CD4-positive, alpha-beta memory T cell (primary cell): Measurements from ENCODE around the gene HIKESHI. TPM values are rescaled to one million over a fixed set of nuclear protein-coding genes. Genes with fewer than 3 reads are reported as not detected.

Experiments
- CTCF ChIA-PET: fragments of 350-600 bp; sonication (Branson Sonifier 250); formaldehyde crosslinking; loops from one replicate; lab custom pipeline; 2021; ENCODE audit warnings: inconsistent platforms; ENCODE audit not compliant: partially characterized antibody; lab: Charles Lee
- POLR2A ChIA-PET: fragments of 350-600 bp; sonication (Branson Sonifier 250); formaldehyde crosslinking; loops from one replicate; lab custom pipeline; 2021; ENCODE audit not compliant: partially characterized antibody; lab: Charles Lee
- DNase-seq, 5 donors: peaks; one replicate each; pipeline versions ENCODE4 v3.0.0 to v3.0.0-alpha.2; 2020 to 2022; ENCODE audit warnings: mixed read lengths in 1 of 5
- H3K27ac ChIP-seq: one replicate; pipeline ENCODE4 v1.7.0; 2013; ENCODE audit warnings: low read depth, low read length
- H3K27me3 ChIP-seq: 2 replicates; pipeline ENCODE4 v1.7.0; 2013; ENCODE audit warnings: mild to moderate bottlenecking, low read length, moderate library complexity; ENCODE audit not compliant: insufficient read depth
- H3K36me3 ChIP-seq: 2 replicates; pipeline ENCODE4 v1.7.0; 2013; ENCODE audit warnings: mild to moderate bottlenecking, low read length, moderate library complexity; ENCODE audit not compliant: insufficient read depth
- H3K4me1 ChIP-seq: 2 replicates; pipeline ENCODE4 v1.7.0; 2013; ENCODE audit warnings: mild to moderate bottlenecking, low read length, moderate library complexity; ENCODE audit not compliant: insufficient read depth
- H3K4me3 ChIP-seq, 2 donors: one replicate each; pipeline ENCODE4 v1.7.0; 2013; ENCODE audit warnings: low read length in 2 of 2, mild to moderate bottlenecking in 1 of 2
- H3K9me3 ChIP-seq, 2 donors: one replicate each; pipeline ENCODE4 v1.7.0; 2013; ENCODE audit warnings: low read length in 2 of 2, control low read depth in 1 of 2; ENCODE audit not compliant: control insufficient read depth in 1 of 2
- H3K27ac Mint-ChIP-seq, 7 donors: one replicate each; pipeline ENCODE4 v1.8.0; 2020 to 2021; ENCODE audit warnings: mixed read lengths in 7 of 7, mild to moderate bottlenecking in 6 of 7, inconsistent platforms in 3 of 7, moderate library complexity in 3 of 7
- H3K27me3 Mint-ChIP-seq, 2 donors: one replicate each; pipeline ENCODE4 v1.8.0; 2020 to 2021; ENCODE audit warnings: mixed read lengths in 2 of 2
- H3K36me3 Mint-ChIP-seq, 2 donors: one replicate each; pipeline ENCODE4 v1.8.0; 2020 to 2021; ENCODE audit warnings: mixed read lengths in 2 of 2, inconsistent platforms in 1 of 2, mild to moderate bottlenecking in 1 of 2
- H3K4me1 Mint-ChIP-seq, 4 donors: one replicate each; pipeline ENCODE4 v1.8.0; 2020 to 2021; ENCODE audit warnings: mixed read lengths in 4 of 4, mild to moderate bottlenecking in 1 of 4
- H3K4me3 Mint-ChIP-seq, 8 donors: one replicate each; pipeline ENCODE4 v1.8.0; 2020 to 2021; ENCODE audit warnings: mixed read lengths in 8 of 8, mild to moderate bottlenecking in 7 of 8, moderate library complexity in 6 of 8, inconsistent platforms in 3 of 8
- H3K9me3 Mint-ChIP-seq, 8 donors: one replicate each; pipeline ENCODE4 v1.8.0; 2020 to 2021; ENCODE audit warnings: mixed read lengths in 8 of 8, mild to moderate bottlenecking in 5 of 8, inconsistent platforms in 3 of 8, moderate library complexity in 1 of 8
- intact Hi-C: fragments of 100-400 bp; cut with micrococcal nuclease; formaldehyde crosslinking; loops from one replicate; pipeline ENCODE4 v1.15.1; 2023
- polyA plus RNA-seq, 2 donors: library from polyadenylated mRNA; unstranded; fragments of 300-500 nt; fragmentation: Illumina TruSeq; gene quantifications; one replicate each; pipeline ENCODE4 v1.2.3, GENCODE V29; 2021
- total RNA-seq, 2 experiments: library from RNA; stranded (reverse); gene quantifications; one replicate each; pipeline ENCODE4 v1.2.3, GENCODE V29; 2021

The HIKESHI gene
- total and polyA plus RNA-seq, 4 experiments from 2014 or later, result 26.6 to 143 (median 57.8) TPM

DNA sequence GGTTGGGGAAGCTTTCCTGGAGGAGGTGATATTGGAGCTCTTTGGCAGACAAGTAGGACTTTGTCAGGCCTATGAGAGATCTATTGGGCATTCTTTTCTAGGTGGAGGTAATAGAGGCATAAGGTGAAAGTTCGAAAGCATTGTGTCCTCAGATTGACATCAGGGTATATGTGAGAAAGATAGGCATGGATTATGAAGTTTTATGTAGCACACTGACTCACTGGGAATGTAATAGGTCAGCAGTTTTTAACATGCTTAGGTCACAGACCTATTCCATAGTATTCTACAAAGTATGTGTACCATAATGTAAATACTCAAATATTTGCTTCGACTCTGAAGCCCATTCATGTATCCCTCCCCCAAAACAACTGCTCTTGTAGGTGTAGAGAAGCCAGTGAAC, 11.8 kb downstream of the HIKESHI start:
- Histone ChIP-seq H3K4me1 (peaks cover 5% of the 10 kb centered on the region), H3K9me3 (no peaks in the 10 kb centered on the region), H3K4me3 (no peak overlapping the region), H3K27me3 (no peaks in the 10 kb centered on the region), H3K36me3 (peaks cover 10% of the 10 kb centered on the region), H3K27ac (no peak overlapping the region)
- ChIA-PET CTCF (no interaction called here), POLR2A (no interaction called here)
- intact Hi-C loops, result no loop called here
- no peak for DNase-seq
- no peaks in the 10 kb centered on the region for H3K27me3 Mint-ChIP-seq
- peaks cover 19 to 37% (median 29%) of the 10 kb centered on the region in 4 donors for H3K4me1 Mint-ChIP-seq
- peaks cover 58 to 59% of the 10 kb centered on the region in 2 donors for H3K36me3 Mint-ChIP-seq
- H3K9me3 Mint-ChIP-seq, result no peaks in the 10 kb centered on the region
- peak overlapping the region in 3 of 7 donors; percentile 19 to 58 (median 28) for H3K27ac Mint-ChIP-seq
- H3K4me3 Mint-ChIP-seq, result no peak overlapping the region

DNA sequence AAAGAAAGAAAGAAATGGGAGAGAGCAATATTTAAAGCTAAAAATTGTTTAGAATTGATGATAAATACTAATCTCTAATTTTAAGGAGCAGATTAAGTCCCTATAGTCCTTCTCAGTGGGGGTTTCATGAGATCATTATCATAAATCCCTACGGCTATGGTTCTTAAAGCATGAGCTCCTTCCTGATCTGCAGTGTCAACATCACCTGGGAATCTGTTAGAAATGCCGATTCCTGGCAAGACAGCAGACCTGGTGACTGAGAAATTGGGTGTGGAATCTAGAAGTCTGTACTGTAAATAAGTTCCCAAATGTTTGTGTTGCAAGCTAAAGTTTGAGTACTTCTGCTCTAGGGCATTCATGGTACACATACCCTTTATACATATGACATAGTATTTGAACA, 12.6 kb downstream of the HIKESHI start:
- no peak overlapping the region for H3K4me3 ChIP-seq
- ChIA-PET POLR2A (no interaction called here), CTCF (interaction anchor here (1.2 kb wide), 1 partner anchor 121 kb away, joined by 4 read pairs; no protein-coding TSS in a partner anchor)
- Mint-ChIP-seq H3K4me1 (peaks cover 17 to 29% (median 24%) of the 10 kb centered on the region in 4 donors), H3K9me3 (no peaks in the 10 kb centered on the region), H3K27me3 (no peaks in the 10 kb centered on the region), H3K4me3 (no peak overlapping the region), H3K27ac (no peak overlapping the region), H3K36me3 (peaks cover 54 to 60% of the 10 kb centered on the region in 2 donors)
- intact Hi-C loops, result no loop called here
- H3K27ac ChIP-seq, result no peak overlapping the region
- DNase-seq, result no peak
- peaks cover 10% of the 10 kb centered on the region for H3K36me3 ChIP-seq
- peaks cover 5% of the 10 kb centered on the region for H3K4me1 ChIP-seq
- H3K9me3 ChIP-seq, result no peaks in the 10 kb centered on the region
- H3K27me3 ChIP-seq, result no peaks in the 10 kb centered on the region

DNA sequence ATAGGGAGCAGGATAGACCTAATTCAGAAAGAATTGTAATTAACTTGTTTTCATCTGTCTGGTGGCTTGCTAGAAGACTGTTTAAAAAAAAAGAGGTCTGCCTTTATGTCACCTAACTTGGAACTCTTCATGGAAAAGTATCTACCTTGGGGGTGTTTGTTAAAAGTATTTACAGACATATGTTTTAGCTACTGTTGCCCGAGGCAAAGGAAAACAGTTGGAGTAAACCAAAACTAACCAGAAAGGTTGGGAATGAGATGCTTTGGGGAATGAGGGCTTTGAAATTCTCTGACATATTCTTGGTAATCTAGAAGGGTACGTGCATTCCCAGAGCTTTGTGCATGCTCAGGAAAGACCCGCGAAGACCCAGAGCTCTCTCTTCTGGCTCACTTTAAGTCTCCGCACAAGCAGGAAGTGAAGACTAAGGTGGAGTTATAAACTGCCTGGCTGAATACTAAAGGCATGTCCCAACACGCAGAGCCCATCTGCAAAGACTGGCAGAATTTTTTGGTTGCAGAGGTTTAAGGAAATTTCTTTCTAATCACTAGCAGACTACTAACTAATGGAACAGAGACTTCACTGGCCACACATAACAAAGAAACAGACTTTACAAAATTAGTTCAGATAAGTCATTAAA, 33.2 kb downstream of the HIKESHI start:
- Mint-ChIP-seq H3K4me3 (no peak overlapping the region), H3K4me1 (peaks cover 0 to 6% (median 3%) of the 10 kb centered on the region in 4 donors), H3K36me3 (peaks cover 63 to 69% of the 10 kb centered on the region in 2 donors), H3K27me3 (no peaks in the 10 kb centered on the region), H3K27ac (peak overlapping the region in 2 of 7 donors; percentile 24 to 74), H3K9me3 (peaks cover 0 to 5% (median 0%) of the 10 kb centered on the region in 8 donors)
- H3K9me3 ChIP-seq, result no peaks in the 10 kb centered on the region
- no peak overlapping the region for H3K4me3 ChIP-seq
- no peaks in the 10 kb centered on the region for H3K4me1 ChIP-seq
- H3K27me3 ChIP-seq, result no peaks in the 10 kb centered on the region
- no peak for DNase-seq
- POLR2A ChIA-PET, result no interaction called here
- no peak overlapping the region for H3K27ac ChIP-seq
- intact Hi-C loops, result no loop called here
- CTCF ChIA-PET, result interaction anchor here (1.3 kb wide), 1 partner anchor 10 kb away, joined by 3 read pairs; no protein-coding TSS in a partner anchor
- H3K36me3 ChIP-seq, result peaks cover 17% of the 10 kb centered on the region

DNA sequence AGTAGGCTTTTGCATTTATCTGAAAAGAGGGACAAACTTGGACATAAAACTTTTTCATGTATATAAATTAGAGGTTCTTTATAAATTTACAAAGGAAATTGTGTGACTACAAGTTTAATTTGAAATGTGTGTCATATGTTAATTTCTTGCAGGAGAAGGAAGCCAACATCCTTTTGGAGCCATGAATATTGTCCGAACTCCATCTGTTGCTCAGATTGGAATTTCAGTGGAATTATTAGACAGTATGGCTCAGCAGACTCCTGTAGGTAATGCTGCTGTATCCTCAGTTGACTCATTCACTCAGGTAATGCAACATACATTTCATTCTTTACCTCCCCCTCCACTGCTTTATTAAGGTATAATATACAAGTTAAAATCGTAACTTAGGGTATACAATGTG, 35.2 kb downstream of the HIKESHI start:
- Histone ChIP-seq H3K4me1 (no peaks in the 10 kb centered on the region), H3K4me3 (no peak overlapping the region), H3K27me3 (no peaks in the 10 kb centered on the region), H3K27ac (no peak overlapping the region), H3K9me3 (no peaks in the 10 kb centered on the region), H3K36me3 (peaks cover 17% of the 10 kb centered on the region)
- H3K36me3 Mint-ChIP-seq, result peaks cover 67 to 71% of the 10 kb centered on the region in 2 donors
- POLR2A ChIA-PET, result no interaction called here
- CTCF ChIA-PET, result no interaction called here
- intact Hi-C loops, result no loop called here
- no peaks in the 10 kb centered on the region for H3K27me3 Mint-ChIP-seq
- peaks cover under 1 to 10% (median 7%) of the 10 kb centered on the region in 4 donors for H3K4me1 Mint-ChIP-seq
- H3K4me3 Mint-ChIP-seq, result no peak overlapping the region
- no peak overlapping the region for H3K27ac Mint-ChIP-seq
- H3K9me3 Mint-ChIP-seq, result peaks cover 0 to 5% (median 0%) of the 10 kb centered on the region in 8 donors
- DNase-seq, result no peak

DNA sequence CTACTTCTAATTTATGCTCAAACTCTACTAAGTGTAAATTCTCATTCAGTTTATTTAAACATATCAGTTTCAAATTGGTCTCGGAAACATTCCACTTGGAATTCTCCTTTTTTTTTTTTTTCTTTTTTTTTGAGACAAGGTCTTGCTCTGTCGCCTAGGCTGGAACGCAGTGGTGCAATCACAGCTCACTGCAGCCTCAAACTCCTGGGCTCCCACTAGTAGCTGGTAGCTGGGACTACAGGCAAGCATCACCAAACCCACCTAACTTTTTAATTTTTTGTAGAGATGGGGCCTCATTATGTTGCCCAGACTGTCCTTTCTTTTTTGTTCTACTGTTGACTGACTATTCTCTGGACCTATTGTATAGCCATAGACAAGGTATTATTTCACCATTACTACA, 39.3 kb downstream of the HIKESHI start:
- CTCF ChIA-PET, result interaction anchor here (0.6 kb wide), 1 partner anchor 435 kb away, joined by 3 read pairs; no protein-coding TSS in a partner anchor

DNA sequence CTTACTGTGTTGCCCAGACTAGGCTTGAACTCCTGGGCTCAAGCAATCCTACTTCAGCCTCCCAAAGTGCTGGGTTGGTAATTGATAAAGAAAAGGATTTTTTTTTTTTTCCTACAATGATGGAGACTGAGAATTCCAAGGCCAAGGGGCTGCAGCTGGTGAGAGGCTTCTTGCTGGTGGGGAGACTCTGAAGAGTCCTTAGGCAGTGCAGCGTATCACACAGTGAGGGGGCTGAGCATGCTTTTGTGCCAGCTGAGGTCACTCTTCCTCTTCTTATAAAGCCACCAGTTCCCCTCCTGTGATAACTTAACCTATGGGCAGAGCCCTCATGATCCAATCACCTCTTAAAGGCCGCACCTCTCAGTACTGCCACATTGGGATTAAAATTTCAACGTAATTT, 44.5 kb downstream of the HIKESHI start:
- intact Hi-C loops, result no loop called here
- Mint-ChIP-seq H3K27me3 (no peaks in the 10 kb centered on the region), H3K4me3 (no peak overlapping the region)

More for the DNA sequence above, 39.3 kb downstream of the HIKESHI start:
- intact Hi-C loops, result no loop called here
- Histone ChIP-seq H3K27me3 (no peaks in the 10 kb centered on the region), H3K9me3 (no peaks in the 10 kb centered on the region), H3K36me3 (peaks cover 15% of the 10 kb centered on the region), H3K4me3 (no peak overlapping the region), H3K27ac (no peak overlapping the region), H3K4me1 (no peaks in the 10 kb centered on the region)
- H3K9me3 Mint-ChIP-seq, result peaks cover 0 to 5% (median 0%) of the 10 kb centered on the region in 8 donors
- no peak for DNase-seq
- H3K36me3 Mint-ChIP-seq, result peaks cover 48 to 58% of the 10 kb centered on the region in 2 donors
- H3K27me3 Mint-ChIP-seq, result no peaks in the 10 kb centered on the region
- H3K27ac Mint-ChIP-seq, result no peak overlapping the region
- peaks cover 6 to 18% (median 13%) of the 10 kb centered on the region in 4 donors for H3K4me1 Mint-ChIP-seq
- no peak overlapping the region for H3K4me3 Mint-ChIP-seq
- POLR2A ChIA-PET, result no interaction called here

DNA sequence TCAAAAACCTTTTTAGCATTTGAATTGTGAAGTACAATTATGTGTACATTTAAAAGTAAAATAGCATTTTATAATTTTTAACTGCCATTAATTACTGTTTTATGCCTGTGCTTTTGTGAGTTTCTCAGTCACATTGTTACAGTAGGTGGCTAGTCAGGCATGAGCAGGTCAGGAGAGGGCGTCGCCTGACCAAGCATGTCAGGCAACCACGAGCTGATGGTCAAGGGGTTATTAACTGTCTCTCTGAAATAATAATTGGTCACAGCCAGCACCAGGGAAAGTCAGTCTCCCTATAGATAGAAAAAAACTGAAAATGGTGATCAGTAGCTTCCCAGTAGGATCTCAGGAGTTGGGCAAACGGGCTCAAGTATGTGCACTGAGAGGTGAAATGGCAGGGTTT, 53.2 kb downstream of the HIKESHI start:
- ChIA-PET CTCF (no interaction called here), POLR2A (no interaction called here)
- DNase-seq, result no peak
- no peaks in the 10 kb centered on the region for H3K27me3 Mint-ChIP-seq
- no peak overlapping the region for H3K4me3 Mint-ChIP-seq
- no peak overlapping the region for H3K4me3 ChIP-seq
- no peaks in the 10 kb centered on the region for H3K27me3 ChIP-seq
- H3K9me3 ChIP-seq, result no peaks in the 10 kb centered on the region
- H3K36me3 Mint-ChIP-seq, result peaks cover 0 to 5% of the 10 kb centered on the region in 2 donors
- no peak overlapping the region for H3K27ac Mint-ChIP-seq
- peaks cover 0 to 2% (median 0%) of the 10 kb centered on the region in 8 donors for H3K9me3 Mint-ChIP-seq
- intact Hi-C loops, result no loop called here
- H3K4me1 ChIP-seq, result no peaks in the 10 kb centered on the region
- H3K4me1 Mint-ChIP-seq, result no peaks in the 10 kb centered on the region
- no peak overlapping the region for H3K27ac ChIP-seq
- H3K36me3 ChIP-seq, result no peaks in the 10 kb centered on the region

More for the DNA sequence above, 44.5 kb downstream of the HIKESHI start:
- H3K27me3 ChIP-seq, result no peaks in the 10 kb centered on the region
- H3K36me3 ChIP-seq, result peaks cover 6% of the 10 kb centered on the region
- Mint-ChIP-seq H3K27ac (no peak overlapping the region), H3K4me1 (peaks cover 6 to 17% (median 11%) of the 10 kb centered on the region in 4 donors), H3K9me3 (peaks cover 0 to 2% (median 0%) of the 10 kb centered on the region in 8 donors), H3K36me3 (peaks cover 21 to 30% of the 10 kb centered on the region in 2 donors)
- POLR2A ChIA-PET, result no interaction called here
- no peaks in the 10 kb centered on the region for H3K4me1 ChIP-seq
- no peak overlapping the region for H3K4me3 ChIP-seq
- H3K27ac ChIP-seq, result no peak overlapping the region
- H3K9me3 ChIP-seq, result no peaks in the 10 kb centered on the region
- CTCF ChIA-PET, result no interaction called here
- no peak for DNase-seq
